SK-MEL-5 (cell line): ENCODE measurements around the gene TAS2R8. TPM values are rescaled to one million over a fixed set of nuclear protein-coding genes. Genes with fewer than 3 reads are reported as not detected.

Source experiments
- DNase-seq: peaks from one replicate; pipeline ENCODE4 v3.0.0-alpha.2; 2016; ENCODE audit warnings: low read depth, low spot score
- in situ Hi-C: cut with HindIII; loops from 2 replicates; pipeline ENCODE4 v1.10.0; 2016; ENCODE audit warnings: low sequenced_read_pairs, high pct_unique_total_duplicates, low pct_unique_long_range_greater_than_20kb
- small RNA-seq, 2 experiments: library from RNA; depleted of rRNA; stranded (forward); fragments of <200 nt; gene quantifications; one replicate each; pipeline ENCODE3, GENCODE V24; 2014
- total RNA-seq: library from RNA; depleted of rRNA; stranded (reverse); fragments of >200 nt; shearing (Covaris generic); gene quantifications from 2 replicates; pipeline ENCODE4 v1.2.3, GENCODE V29; 2014; rRNA removed

Gene TAS2R8
- total RNA-seq, 1 experiment from 2014 or later: not detected

DNA sequence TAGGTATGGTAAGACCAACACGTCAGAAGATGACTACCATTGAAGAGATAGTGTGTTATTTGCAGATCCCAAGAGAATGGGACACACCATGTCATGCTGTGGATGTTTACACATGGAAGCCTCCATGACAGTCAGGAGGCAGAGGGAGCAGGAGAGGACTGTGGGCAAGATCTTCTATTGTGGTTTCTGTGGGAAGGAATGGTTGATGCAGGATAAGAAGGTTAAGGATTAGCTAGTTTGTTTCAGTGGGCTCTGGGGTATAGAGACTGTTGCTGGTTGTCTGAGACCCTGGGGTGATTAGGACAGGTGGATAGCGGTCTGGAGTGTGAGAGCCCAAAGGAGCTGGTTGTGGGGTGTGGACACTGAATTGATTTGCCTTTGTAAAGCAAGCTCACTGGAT is 28.0 kb downstream of the TAS2R8 start:
- in situ Hi-C loops: no loop called here
- no peak for DNase-seq

DNA sequence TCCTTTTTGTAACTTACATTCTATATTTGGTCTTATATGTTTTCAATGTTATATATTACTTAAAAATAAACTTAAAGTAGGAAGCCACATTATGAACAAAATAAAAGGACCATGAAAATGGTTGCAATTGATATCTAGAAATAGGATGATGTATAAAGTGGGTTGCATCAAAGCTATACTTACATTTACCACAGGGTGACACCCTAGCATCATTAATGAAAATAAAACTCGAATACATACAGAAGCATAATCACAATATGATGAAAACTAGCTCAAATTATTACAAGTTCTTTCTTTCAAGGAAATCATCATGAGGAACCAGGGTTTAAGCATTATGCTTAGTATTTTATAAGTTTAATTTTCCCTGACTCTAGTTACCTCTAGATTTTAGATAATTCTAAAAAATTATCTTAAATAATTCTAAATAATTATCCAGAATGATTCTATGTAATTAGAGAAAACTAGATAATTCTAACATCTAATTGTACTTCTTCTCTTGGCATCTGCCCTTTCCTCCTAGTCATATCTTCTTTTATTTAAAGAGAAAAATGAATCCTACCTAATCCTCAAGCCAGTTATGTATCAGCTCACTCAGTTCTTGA is 35.9 kb downstream of the TAS2R8 start:
- in situ Hi-C loops: no loop called here
- DNase-seq: peak; percentile 60

DNA sequence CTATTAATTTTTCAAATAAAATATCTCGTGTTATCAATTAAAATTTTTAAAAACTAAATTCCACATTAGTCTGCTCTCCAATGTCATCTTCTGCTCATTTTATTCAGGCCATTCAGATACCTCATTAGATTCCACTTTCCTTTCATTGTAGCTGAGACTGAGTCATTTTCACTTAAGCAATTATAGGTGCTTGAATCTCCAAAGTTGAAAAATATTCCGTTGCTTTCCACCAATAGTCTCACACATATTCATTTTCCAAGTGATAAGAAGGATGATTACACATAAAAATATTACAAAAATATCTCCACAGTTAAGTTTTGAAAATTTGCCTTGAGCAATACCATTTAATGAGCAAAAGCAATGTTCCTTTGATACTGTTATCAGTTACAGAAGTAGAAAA is 47.4 kb downstream of the TAS2R8 start:
- no peak for DNase-seq
- in situ Hi-C loops: no loop called here

DNA sequence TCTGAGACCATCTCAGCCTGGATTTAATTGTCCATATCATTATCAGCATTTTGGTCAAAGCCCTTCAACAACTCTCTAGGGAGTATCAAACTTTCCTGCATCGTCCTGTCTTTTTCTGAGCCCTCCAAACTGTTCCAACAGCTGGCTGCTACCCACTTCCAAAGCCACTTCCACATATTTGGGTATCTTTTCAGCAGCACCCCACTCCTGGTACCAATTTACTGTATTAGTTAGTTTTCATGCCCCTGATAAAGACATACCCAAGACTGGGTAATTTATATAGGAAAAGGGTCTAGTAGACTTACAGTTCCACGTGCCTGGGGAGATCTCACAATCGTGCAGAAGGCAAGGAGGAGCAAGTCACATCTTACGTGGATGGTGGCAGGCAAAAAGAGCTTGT is 50.9 kb downstream of the TAS2R8 start:
- in situ Hi-C loops: no loop called here
- no peak for DNase-seq

Small RNA genes lying within 50 kb of the gene (small RNA-seq; reads per million reads assigned to genes)
- gene PRR4: 0 to 0.02 reads per million in 2 experiments

Other genes starting within 250 kb of the TAS2R8 start
- 62.0 and 66.9 TPM in 2 replicates for gene MAGOHB, start 193.7 kb downstream of the TAS2R8 start, total RNA-seq
- 0.05 TPM in 1 of 2 replicates, not detected in the other for gene STYK1, start 133.2 kb downstream of the TAS2R8 start, total RNA-seq
- 55.1 and 64.7 TPM in 2 replicates for gene YBX3, start 84.0 kb downstream of the TAS2R8 start, total RNA-seq
- gene TAS2R7, start 4.7 kb downstream of the TAS2R8 start, total RNA-seq: not detected in 2 replicates
- gene TAS2R9, start 2.9 kb upstream of the TAS2R8 start, total RNA-seq: not detected in 2 replicates
- gene TAS2R10, start 19.1 kb upstream of the TAS2R8 start, total RNA-seq: 0.13 and 0.98 TPM in 2 replicates
- 3.2 and 4.6 TPM in 2 replicates for gene PRR4, start 42.2 kb upstream of the TAS2R8 start, total RNA-seq
- gene PRH1, start 77.0 kb upstream of the TAS2R8 start, total RNA-seq: 8.8 and 11.5 TPM in 2 replicates
- 0.18 TPM in 1 of 2 replicates, not detected in the other for gene TAS2R13, start 102.3 kb upstream of the TAS2R8 start, total RNA-seq
- 0.26 TPM in 1 of 2 replicates, not detected in the other for gene PRH2, start 122.0 kb upstream of the TAS2R8 start, total RNA-seq
- gene TAS2R14, start 132.0 kb upstream of the TAS2R8 start, total RNA-seq: 1.6 and 1.8 TPM in 2 replicates
- 1.3 TPM in 1 of 2 replicates, not detected in the other for gene TAS2R50, start 179.6 kb upstream of the TAS2R8 start, total RNA-seq
- 1.1 and 1.3 TPM in 2 replicates for gene TAS2R20, start 191.0 kb upstream of the TAS2R8 start, total RNA-seq
- 0.32 and 0.55 TPM in 2 replicates for gene TAS2R19, start 215.3 kb upstream of the TAS2R8 start, total RNA-seq
- gene TAS2R31, start 224.1 kb upstream of the TAS2R8 start, total RNA-seq: 0.98 and 1.7 TPM in 2 replicates